GM10266 (cell line): ENCODE data around the gene RABEPK.

Source experiments
- DNase-seq: peaks from one replicate; pipeline ENCODE4 v3.0.0; 2012; ENCODE audit errors: extremely low spot score
- CTCF ChIP-seq: IDR thresholded peaks from 2 replicates; pipeline ENCODE4 v1.5.1; 2012; ENCODE audit warnings: mild to moderate bottlenecking, low read depth; ENCODE audit not compliant: control insufficient read depth, insufficient read depth; ENCODE audit errors: missing control alignments

Gene RABEPK

GRCh38 chr9:125241863-125242739 is 41.8 kb downstream of the RABEPK start:
- peak; percentile 27 for DNase-seq
- no peak for TF ChIP-seq CTCF

GRCh38 chr9:125243792-125244260 is 43.5 kb downstream of the RABEPK start:
- no peak for DNase-seq
- no peak for TF ChIP-seq CTCF

- TF ChIP-seq CTCF = no peak
- DNase-seq = no peak
These were observed 45.9 kb downstream of the RABEPK start for GRCh38 chr9:125246261-125246667.

DNA sequence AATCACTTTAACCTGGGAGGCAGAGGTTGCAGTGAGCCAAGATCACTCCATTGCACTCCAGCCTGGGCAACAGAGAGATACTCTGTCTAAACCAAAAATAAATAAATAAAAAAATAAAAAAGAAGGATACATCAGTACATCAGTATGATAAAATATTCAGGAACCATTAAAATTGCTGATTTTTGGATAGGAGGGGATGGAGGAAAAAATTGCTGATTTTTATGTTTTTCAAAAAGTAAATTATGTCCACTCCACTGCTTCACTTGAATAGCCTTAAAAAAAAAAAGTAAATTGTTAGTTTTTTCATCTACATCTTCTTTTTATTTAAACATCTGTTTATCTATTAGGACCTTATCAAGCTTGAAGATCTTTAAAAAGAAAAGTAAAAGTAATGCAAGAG is 53.9 kb downstream of the RABEPK start:
- no peak for TF ChIP-seq CTCF
- no peak for DNase-seq

- TF ChIP-seq CTCF = peak; percentile 52
- no peak for DNase-seq
These were observed 55.5 kb downstream of the RABEPK start for GRCh38 chr9:125255781-125256391.

- TF ChIP-seq CTCF = no peak
- no peak for DNase-seq
These were observed 57.9 kb downstream of the RABEPK start for GRCh38 chr9:125258160-125258785.
